ENCODE data around the gene ATOH8.

GRCh38 chr2:85790499-85791188, 36.9 kb downstream of the ATOH8 start:
- no peak for TF ChIP-seq CTCF (IDR thresholded peaks at IDR 0.05; ENCODE audit: borderline replicate concordance, extremely low read depth, low read length, poor library complexity, severe bottlenecking)
- no peak for TF ChIP-seq EZH2 (IDR thresholded peaks at IDR 0.05; ENCODE audit: borderline replicate concordance, low read depth, low read length, severe bottlenecking)

Measured in DND-41 (cell line).